MCF 10A (cell line): ENCODE data around the gene SUCLA2. TPM values are rescaled to one million over a fixed set of nuclear protein-coding genes. Genes with fewer than 3 reads are reported as not detected.
A peak's percentile ranks its signal among the peaks of the same experiment; 100 is the strongest.
"Not testable (repeated sequence)": the region's sequence is repeated elsewhere in the genome, so short reads cannot be mapped to it uniquely, and the experiment has no call there.

Experiments used
- BruUV-seq: library from RNA; stranded (reverse); fragments of 400-500 nt; replicated peaks from 2 replicates; lab custom pipeline; 2021; lab: Mats Ljungman, UMichigan
- CTCF ChIA-PET: fragments of 300-600 bp; sonication (Branson Sonifier 250); formaldehyde crosslinking; extraction: SDS; loops from one replicate; lab custom pipeline; 2021; ENCODE audit warnings: antibody characterized with exemption, inconsistent platforms; lab: Yijun Ruan, JAX
- POLR2A ChIA-PET: fragments of 300-600, 350-650 bp; sonication (Branson Sonifier 250); formaldehyde crosslinking; extraction: SDS; loops from one replicate; lab custom pipeline; 2020; ENCODE audit warnings: antibody characterized with exemption, inconsistent platforms; lab: Yijun Ruan, JAX
- DNase-seq: peaks from one replicate; pipeline ENCODE4 v3.0.0-alpha.2; 2018; ENCODE audit not compliant: unreplicated experiment
- H3K27ac Mint-ChIP-seq: one replicate; pipeline ENCODE4 v1.8.0; 2022; ENCODE audit warnings: mild to moderate bottlenecking, low read depth, mixed read lengths; ENCODE audit not compliant: unreplicated experiment
- H3K27me3 Mint-ChIP-seq: one replicate; pipeline ENCODE4 v1.8.0; 2022; ENCODE audit warnings: mixed read lengths; ENCODE audit not compliant: insufficient read depth, unreplicated experiment
- H3K36me3 Mint-ChIP-seq: one replicate; pipeline ENCODE4 v1.8.0; 2022; ENCODE audit warnings: mild to moderate bottlenecking, moderate library complexity, mixed read lengths; ENCODE audit not compliant: insufficient read depth, unreplicated experiment
- H3K4me1 Mint-ChIP-seq: one replicate; pipeline ENCODE4 v1.8.0; 2022; ENCODE audit warnings: mixed read lengths; ENCODE audit not compliant: insufficient read depth, unreplicated experiment
- H3K4me3 Mint-ChIP-seq: one replicate; pipeline ENCODE4 v1.8.0; 2022; ENCODE audit warnings: mild to moderate bottlenecking, moderate library complexity, mixed read lengths; ENCODE audit not compliant: unreplicated experiment
- H3K9me3 Mint-ChIP-seq: one replicate; pipeline ENCODE4 v1.8.0; 2022; ENCODE audit warnings: mixed read lengths; ENCODE audit not compliant: unreplicated experiment
- CTCF ChIP-seq: fragments of 200-600 bp; IDR thresholded peaks from one replicate; pipeline ENCODE4 v1.8.0; 2022; ENCODE audit warnings: antibody characterized with exemption, mild to moderate bottlenecking; ENCODE audit not compliant: unreplicated experiment
- intact Hi-C: fragments of 100-400 bp; cut with micrococcal nuclease; formaldehyde crosslinking; loops from 2 replicates; pipeline ENCODE4 v1.14.1; 2022
- total RNA-seq: library from RNA; stranded (reverse); gene quantifications from 2 replicates; pipeline ENCODE4 v1.2.3, GENCODE V29; 2022

Gene SUCLA2
- total RNA-seq, 1 experiment from 2014 or later, result 42.1 TPM

DNA sequence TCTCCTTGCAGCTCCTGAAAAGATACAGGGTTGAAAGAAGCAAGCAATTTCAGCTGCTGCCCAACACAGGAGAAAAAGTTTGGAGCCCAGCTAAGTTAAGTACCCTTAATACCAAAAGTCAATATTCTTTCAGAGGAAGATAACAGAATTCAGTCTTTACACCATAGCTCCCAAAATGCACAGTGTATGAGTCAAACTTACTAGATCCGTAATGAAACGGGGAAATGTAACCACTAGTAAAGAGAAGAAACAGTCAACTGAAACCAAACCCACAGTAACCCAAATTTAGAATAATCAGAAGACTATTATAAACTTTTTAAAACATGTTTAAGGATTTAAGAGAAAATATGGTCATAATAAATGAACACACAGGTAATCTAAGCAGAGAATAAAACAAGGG is 45.2 kb downstream of the SUCLA2 start:
- ChIA-PET POLR2A (no interaction called here), CTCF (no interaction called here)
- no peak for TF ChIP-seq CTCF
- Mint-ChIP-seq H3K27ac (peak overlapping the region; percentile 11), H3K4me3 (no peak overlapping the region), H3K9me3 (peaks cover 38% of the 10 kb centered on the region), H3K4me1 (no peaks in the 10 kb centered on the region), H3K27me3 (no peaks in the 10 kb centered on the region), H3K36me3 (peaks cover 46% of the 10 kb centered on the region)
- intact Hi-C loops, result no loop called here
- no peak for DNase-seq
- BruUV-seq, result no TSS peak

GRCh38 chr13:47949799-47950198 is 51.3 kb downstream of the SUCLA2 start:
- BruUV-seq, result no TSS peak
- intact Hi-C loops, result no loop called here
- no peaks in the 10 kb centered on the region for H3K9me3 Mint-ChIP-seq
- no peaks in the 10 kb centered on the region for H3K27me3 Mint-ChIP-seq
- ChIA-PET POLR2A (interaction anchor here (0.9 kb wide), 1 partner anchor 51 kb away, joined by 3 read pairs; the partner anchor contains the start of gene SUCLA2), CTCF (interaction anchor here (0.6 to 1.0 kb wide), 2 partner anchors 91 to 1161 kb away, joined by 3 read pairs; no protein-coding TSS in a partner anchor)
- no peak for DNase-seq
- H3K4me3 Mint-ChIP-seq, result no peak overlapping the region
- H3K36me3 Mint-ChIP-seq, result peaks cover 52% of the 10 kb centered on the region
- no peak overlapping the region for H3K27ac Mint-ChIP-seq
- TF ChIP-seq CTCF, result no peak
- peaks cover 6% of the 10 kb centered on the region for H3K4me1 Mint-ChIP-seq

- Mint-ChIP-seq H3K4me3 (no peak overlapping the region), H3K36me3 (peaks cover 67% of the 10 kb centered on the region), H3K9me3 (no peaks in the 10 kb centered on the region), H3K27ac (peak overlapping the region; percentile 52), H3K4me1 (peaks cover 6% of the 10 kb centered on the region), H3K27me3 (no peaks in the 10 kb centered on the region)
- BruUV-seq, result no TSS peak
- intact Hi-C loops, result no loop called here
- TF ChIP-seq CTCF, result no peak
- POLR2A ChIA-PET, result no interaction called here
- CTCF ChIA-PET, result no interaction called here
- peak; percentile 70 for DNase-seq
Observed at GRCh38 chr13:47945738-47946137, 55.3 kb downstream of the SUCLA2 start.

GRCh38 chr13:47945146-47945545 is 55.9 kb downstream of the SUCLA2 start:
- Mint-ChIP-seq H3K36me3 (peaks cover 62% of the 10 kb centered on the region), H3K27ac (peak overlapping the region; percentile 52)
- H3K9me3 Mint-ChIP-seq, CTCF ChIA-PET, H3K27me3 Mint-ChIP-seq, intact Hi-C loops, H3K4me1 Mint-ChIP-seq, BruUV-seq, DNase-seq, H3K4me3 Mint-ChIP-seq: not testable (repeated sequence)
- POLR2A ChIA-PET, result interaction anchor here (0.7 kb wide), 1 partner anchor 63 kb away, joined by 3 read pairs; no protein-coding TSS in a partner anchor

GRCh38 chr13:47934371-47934770 is 66.7 kb downstream of the SUCLA2 start:
- BruUV-seq, result no TSS peak
- TF ChIP-seq CTCF, result no peak
- Mint-ChIP-seq H3K4me3 (no peak overlapping the region), H3K27me3 (no peaks in the 10 kb centered on the region), H3K27ac (no peak overlapping the region), H3K9me3 (no peaks in the 10 kb centered on the region), H3K4me1 (no peaks in the 10 kb centered on the region), H3K36me3 (peaks cover 21% of the 10 kb centered on the region)
- POLR2A ChIA-PET, result interaction anchor here (0.9 kb wide), 1 partner anchor 28 kb away, joined by 4 read pairs; no protein-coding TSS in a partner anchor
- CTCF ChIA-PET, result interaction anchor here (0.6 kb wide), 1 partner anchor 14 kb away, joined by 3 read pairs; no protein-coding TSS in a partner anchor
- DNase-seq, result no peak
- intact Hi-C loops, result no loop called here
